H1 (cell line): Measurements from ENCODE around the gene PRKAR1B. TPM values are rescaled to one million over a fixed set of nuclear protein-coding genes. Genes with fewer than 3 reads are reported as not detected.

ENCODE experiments used
- CTCF ChIA-PET: fragments of 300-600 bp; sonication (Branson Sonifier 250); formaldehyde crosslinking; loops from one replicate; lab custom pipeline; 2021; ENCODE audit not compliant: partially characterized antibody; lab: Charles Lee
- POLR2A ChIA-PET: fragments of 300-600 bp; sonication (Branson Sonifier 250); formaldehyde crosslinking; loops from one replicate; lab custom pipeline; 2021; ENCODE audit warnings: inconsistent platforms; ENCODE audit not compliant: partially characterized antibody; lab: Charles Lee
- DNase-seq, 2 experiments: peaks; one replicate each; pipeline versions ENCODE4 v3.0.0 to v3.0.0-alpha.2; 2010 to 2022; ENCODE audit warnings: low spot score in 2 of 2, low read depth in 1 of 2, mixed read lengths in 1 of 2
- FAIRE-seq: peaks from 2 replicates; lab custom pipeline; 2011; peaks lifted over from hg19 to GRCh38; lab: Jason Lieb, UNC
- H2AFZ ChIP-seq: 2 replicates; pipeline ENCODE4 v1.8.1; 2012; ENCODE audit warnings: low read length, inconsistent platforms
- H2AK5ac ChIP-seq: 2 replicates; pipeline ENCODE4 v1.6.1; 2013; ENCODE audit warnings: low read depth, low read length
- H2BK120ac ChIP-seq: replicated peaks from 2 replicates; pipeline ENCODE3; 2013; ENCODE audit warnings: low read depth, low read length, inconsistent platforms
- H2BK12ac ChIP-seq: 2 replicates; pipeline ENCODE4 v1.6.1; 2013; ENCODE audit warnings: low read depth, low read length
- H2BK15ac ChIP-seq: 2 replicates; pipeline ENCODE4 v1.6.1; 2013; ENCODE audit warnings: low read length
- H2BK20ac ChIP-seq: 2 replicates; pipeline ENCODE4 v1.6.1; 2013; ENCODE audit warnings: low read length
- H2BK5ac ChIP-seq: 2 replicates; pipeline ENCODE4 v1.6.1; 2013; ENCODE audit warnings: low read depth, low read length
- H3K14ac ChIP-seq: 2 replicates; pipeline ENCODE4 v1.6.1; 2013; ENCODE audit warnings: inconsistent platforms; ENCODE audit not compliant: insufficient read length
- H3K18ac ChIP-seq: 2 replicates; pipeline ENCODE4 v1.6.1; 2013; ENCODE audit warnings: low read length; ENCODE audit errors: extremely low read depth
- H3K23ac ChIP-seq: 2 replicates; pipeline ENCODE4 v1.6.1; 2013; ENCODE audit warnings: inconsistent platforms; ENCODE audit not compliant: insufficient read length
- H3K23me2 ChIP-seq: 2 replicates; pipeline ENCODE4 v1.6.1; 2013; ENCODE audit warnings: low read depth, low read length
- H3K27ac ChIP-seq: 2 replicates; pipeline ENCODE4 v1.6.1; 2011; ENCODE audit warnings: low read depth, low read length, inconsistent platforms
- H3K27me3 ChIP-seq, 4 experiments: replicated peaks in 1 of 4; 1 replicate in 1 of 4; 2 replicates in 3 of 4; pipeline versions ENCODE4 v1.6.1 to v1.8.1; 2011 to 2013; ENCODE audit warnings: low read length in 3 of 4, mild to moderate bottlenecking in 3 of 4, inconsistent platforms in 2 of 4, mixed read lengths in 2 of 4, moderate library complexity in 1 of 4; ENCODE audit not compliant: control insufficient read depth in 3 of 4, insufficient read depth in 3 of 4; ENCODE audit errors: extremely low read depth in 1 of 4
- H3K36me3 ChIP-seq, 4 experiments: 2 replicates each; pipeline versions ENCODE4 v1.6.1 to v1.8.1; 2011 to 2013; ENCODE audit warnings: mild to moderate bottlenecking in 4 of 4, low read length in 3 of 4, moderate library complexity in 2 of 4, control low read depth in 1 of 4, inconsistent platforms in 1 of 4; ENCODE audit not compliant: insufficient read depth in 4 of 4, control insufficient read depth in 2 of 4
- H3K4ac ChIP-seq: replicated peaks from 2 replicates; pipeline ENCODE3; 2013; ENCODE audit warnings: low read length, low read depth, mixed read lengths, inconsistent platforms; ENCODE audit not compliant: insufficient read length
- H3K4me1 ChIP-seq, 4 experiments: replicated peaks in 1 of 4; 1 replicate in 1 of 4; 2 replicates in 3 of 4; pipeline versions ENCODE4 v1.6.1 to v1.8.1; 2011 to 2013; ENCODE audit warnings: low read length in 3 of 4, inconsistent platforms in 2 of 4, mixed read lengths in 1 of 4; ENCODE audit not compliant: insufficient read depth in 4 of 4, control insufficient read depth in 3 of 4
- H3K4me2 ChIP-seq, 2 experiments: 2 replicates each; pipeline versions ENCODE4 v1.6.1 to v1.8.1; 2011 to 2013; ENCODE audit warnings: low read depth in 2 of 2, low read length in 2 of 2, control low read depth in 1 of 2, inconsistent platforms in 1 of 2, mild to moderate bottlenecking in 1 of 2; ENCODE audit not compliant: insufficient read depth in 1 of 2
- H3K4me3 ChIP-seq, 4 experiments: fragments of 200-600, 300-600 bp in 1 of 4; sonication (generic), shearing (Covaris generic), sonication (Bioruptor Twin) in 1 of 4; 2 replicates each; pipeline versions ENCODE4 v1.5.1 to v1.8.1; 2011 to 2016; ENCODE audit warnings: low read length in 4 of 4, low read depth in 3 of 4, control low read depth in 2 of 4, inconsistent platforms in 2 of 4, mild to moderate bottlenecking in 2 of 4, mixed read lengths in 1 of 4, moderate library complexity in 1 of 4; ENCODE audit not compliant: insufficient read depth in 2 of 4; ENCODE audit errors: extremely low read depth in 1 of 4
- H3K56ac ChIP-seq: replicated peaks from 2 replicates; pipeline ENCODE3; 2013; ENCODE audit warnings: low read depth, mild to moderate bottlenecking, mixed read lengths, low read length, inconsistent platforms; ENCODE audit not compliant: insufficient read length
- H3K79me1 ChIP-seq: 2 replicates; pipeline ENCODE4 v1.6.1; 2013; ENCODE audit warnings: low read depth, low read length, control low read depth
- H3K79me2 ChIP-seq, 2 experiments: 2 replicates each; pipeline versions ENCODE4 v1.6.1 to v1.8.1; 2012 to 2013; ENCODE audit warnings: low read length in 2 of 2, mild to moderate bottlenecking in 2 of 2, inconsistent platforms in 1 of 2; ENCODE audit not compliant: insufficient read depth in 2 of 2, control insufficient read depth in 1 of 2
- H3K9ac ChIP-seq, 4 experiments: replicated peaks in 1 of 4; 1 replicate in 1 of 4; 2 replicates in 3 of 4; pipeline versions ENCODE4 v1.6.1 to v1.8.1; 2011 to 2013; ENCODE audit warnings: low read depth in 3 of 4, low read length in 3 of 4, control low read depth in 2 of 4, mild to moderate bottlenecking in 2 of 4, moderate library complexity in 2 of 4, inconsistent platforms in 1 of 4; ENCODE audit errors: extremely low read depth in 1 of 4
- H3K9me3 ChIP-seq, 2 experiments: 2 replicates each; pipeline versions ENCODE4 v1.6.1 to v1.8.1; 2012 to 2013; ENCODE audit warnings: mild to moderate bottlenecking in 2 of 2, moderate library complexity in 2 of 2, control low read depth in 1 of 2, inconsistent platforms in 1 of 2, low read depth in 1 of 2, low read length in 1 of 2, mixed read lengths in 1 of 2; ENCODE audit not compliant: insufficient read depth in 2 of 2
- H4K20me1 ChIP-seq, 2 experiments: replicated peaks in 1 of 2; 2 replicates each; pipeline versions ENCODE3 to v1.8.1; 2011 to 2013; ENCODE audit warnings: inconsistent platforms in 2 of 2, low read length in 2 of 2, mild to moderate bottlenecking in 1 of 2; ENCODE audit not compliant: insufficient read depth in 2 of 2, control insufficient read depth in 1 of 2
- H4K5ac ChIP-seq: 2 replicates; pipeline ENCODE4 v1.6.1; 2013; ENCODE audit warnings: low read length, low read depth, mixed read lengths, inconsistent platforms; ENCODE audit not compliant: insufficient read length
- H4K8ac ChIP-seq: 2 replicates; pipeline ENCODE4 v1.8.0; 2013; ENCODE audit warnings: mild to moderate bottlenecking, moderate library complexity, low read length, inconsistent platforms; ENCODE audit not compliant: insufficient read depth; ENCODE audit errors: extremely low read depth
- H4K91ac ChIP-seq: replicated peaks from 2 replicates; pipeline ENCODE3; 2013; ENCODE audit warnings: low read length, mixed read lengths, inconsistent platforms; ENCODE audit not compliant: insufficient read length
- BCL11A ChIP-seq, 2 experiments: IDR thresholded peaks; one replicate each; pipeline ENCODE4 v1.6.1; 2011; ENCODE audit warnings: low read depth in 2 of 2, low read length in 2 of 2, mild to moderate bottlenecking in 2 of 2
- CEBPB ChIP-seq: IDR thresholded peaks from 2 replicates; pipeline ENCODE4 v1.6.1; 2012; ENCODE audit warnings: low read depth, low read length
- CTBP2 ChIP-seq: IDR thresholded peaks from 2 replicates; pipeline ENCODE4 v1.7.0; 2011; ENCODE audit warnings: borderline replicate concordance, mild to moderate bottlenecking, moderate library complexity, mixed read lengths, low read length; ENCODE audit not compliant: insufficient read depth, insufficient read length
- JUND ChIP-seq: IDR thresholded peaks from 2 replicates; pipeline ENCODE4 v1.6.1; 2011; ENCODE audit warnings: mild to moderate bottlenecking, improper control_type of control experiment, low read length
- MAX ChIP-seq: IDR thresholded peaks from 2 replicates; pipeline ENCODE4 v1.6.1; 2012; ENCODE audit warnings: inconsistent platforms
- POLR2AphosphoS5 ChIP-seq: IDR thresholded peaks from 2 replicates; pipeline ENCODE4 v1.6.1; 2011; ENCODE audit warnings: low read depth, low read length
- SAP30 ChIP-seq: fragments of 300-600 bp; sonication (generic); IDR thresholded peaks from 2 replicates; pipeline ENCODE4 v1.7.1; 2012; ENCODE audit warnings: low read length, moderate library complexity, mild to moderate bottlenecking, inconsistent platforms; ENCODE audit not compliant: insufficient read depth, insufficient replicate concordance
- SIRT6 ChIP-seq: IDR thresholded peaks from one replicate; pipeline ENCODE4 v1.7.1; 2012; ENCODE audit warnings: low read length, inconsistent platforms
- SP1 ChIP-seq: IDR thresholded peaks from 2 replicates; pipeline ENCODE4 v1.6.1; 2011; ENCODE audit warnings: low read depth, low read length
- SRF ChIP-seq: IDR thresholded peaks from 2 replicates; pipeline ENCODE4 v1.6.1; 2011; ENCODE audit warnings: mild to moderate bottlenecking, low read depth, low read length, moderate library complexity
- TCF12 ChIP-seq: IDR thresholded peaks from 2 replicates; pipeline ENCODE4 v1.6.1; 2011; ENCODE audit warnings: low read depth, mild to moderate bottlenecking, low read length
- WGBS, 2 experiments: shearing (Covaris generic) in 1 of 2; methylation state at CpG; one replicate each; pipeline versions ENCODE4 v1.1.6 to v1.1.7; 2013 to 2015; ENCODE audit warnings: low lambda C conversion rate in 2 of 2, mixed read lengths in 2 of 2, inconsistent platforms in 1 of 2, low coverage in 1 of 2, missing lambda C conversion rate in 1 of 2; ENCODE audit not compliant: insufficient replicate concordance in 2 of 2, insufficient coverage in 1 of 2, insufficient read length in 1 of 2; ENCODE audit errors: extremely low coverage in 1 of 2, missing lambda C conversion rate in 1 of 2; 5-methylcytosine and 5-hydroxymethylcytosine counted together
- polyA plus RNA-seq, 7 experiments: library from polyadenylated mRNA; depleted of rRNA in 3 of 7; stranded (reverse) in 5 of 7; unstranded in 2 of 7; fragments of >200 nt in 5 of 7; fragments of 200-250 nt in 2 of 7; gene quantifications; 1 replicate in 5 of 7; 2 replicates in 1 of 7; 4 replicates in 1 of 7; pipeline versions ENCODE4 v1.2.1 to v1.2.3, GENCODE V29; 2011 to 2013; ENCODE audit warnings: missing spikeins in 2 of 7, mixed read lengths in 2 of 7
- total RNA-seq: library from RNA; stranded (reverse); fragmentation: NEBNext Ultra II Directional; extraction: Animal tissue kit (Norgen Biotek cat#: 25700); gene quantifications from 2 replicates; pipeline ENCODE4 v1.2.1, GENCODE V29; 2021
- TF ChIP-seq, protein P1 (sequence below): IDR thresholded peaks from 2 replicates; pipeline ENCODE4 v1.6.1; 2011; ENCODE audit warnings: low read depth, mild to moderate bottlenecking, low read length; ENCODE audit not compliant: insufficient read depth

The PRKAR1B gene
- total and polyA plus RNA-seq, 2 of the 8 experiments (the other 6 are each of a cell fraction or from before 2014, with no cell fraction given) = 12.3 to 55.7 TPM

DNA sequence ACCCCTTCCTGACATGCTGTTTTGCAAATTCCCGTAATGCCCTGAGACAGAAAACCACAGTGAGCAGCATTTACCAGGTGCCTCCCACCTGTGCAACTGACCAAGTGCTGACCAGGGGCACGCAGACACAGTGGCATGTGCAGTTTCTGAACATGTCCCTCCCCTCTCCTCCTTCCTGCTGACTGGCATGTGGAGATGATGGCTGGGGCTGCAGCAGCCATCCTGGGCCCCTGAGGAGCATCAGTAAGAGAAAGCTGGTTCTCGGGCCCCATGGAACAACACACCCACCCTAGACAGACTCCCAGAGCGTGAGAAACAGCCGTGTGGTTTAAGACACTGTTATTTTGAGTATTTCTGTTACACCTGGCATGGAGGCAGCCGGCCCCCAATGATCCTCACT, 141.2 kb downstream of the PRKAR1B start:
- Histone ChIP-seq H3K18ac (no peak overlapping the region), H3K56ac (no peak overlapping the region), H3K27ac (no peak overlapping the region), H2BK5ac (no peak overlapping the region), H3K9ac (no peak overlapping the region), H2BK20ac (no peak overlapping the region), H3K4ac (no peak overlapping the region), H3K14ac (no peak overlapping the region), H4K8ac (no peak overlapping the region), H2BK12ac (no peak overlapping the region), H3K36me3 (peaks cover 3 to 27% (median 11%) of the 10 kb centered on the region in 4 experiments; a peak in 5 of 8 replicates), H3K79me1 (peaks cover 3% of the 10 kb centered on the region), H4K20me1 (peaks cover 0 to 9% of the 10 kb centered on the region in 2 experiments), H2BK15ac (no peak overlapping the region), H3K4me2 (no peak overlapping the region), H3K4me1 (no peaks in the 10 kb centered on the region), H3K79me2 (no peaks in the 10 kb centered on the region), H3K27me3 (no peaks in the 10 kb centered on the region), H3K23ac (no peak overlapping the region), H2BK120ac (no peak overlapping the region), H3K4me3 (no peak overlapping the region), H4K91ac (no peak overlapping the region), H2AFZ (no peak overlapping the region), H4K5ac (no peak overlapping the region), H3K23me2 (peaks cover 7% of the 10 kb centered on the region; the same call in 1 of the 2 replicates), H3K9me3 (peaks cover 5 to 9% of the 10 kb centered on the region in 2 experiments; a peak in 3 of 4 replicates), H2AK5ac (no peak overlapping the region)
- FAIRE-seq (no peak), DNase-seq (no peak)
- WGBS, 2 experiments = 81% methylated on average over 6 of the region's 6 CpGs; no CpG with 5 or more reads in 1 of the 2 experiments
- TF ChIP-seq SIRT6 (no peak), SP1 (no peak), JUND (no peak), MAX (no peak), TCF12 (no peak), CTBP2 (no peak), SRF (no peak), SAP30 (no peak), BCL11A (IDR thresholded peaks at IDR 0.05; ENCODE audit: low read depth in 2 of 2, low read length in 2 of 2) (no peak), POLR2AphosphoS5 (no peak), CEBPB (no peak)
- TF ChIP-seq, protein P1, sequence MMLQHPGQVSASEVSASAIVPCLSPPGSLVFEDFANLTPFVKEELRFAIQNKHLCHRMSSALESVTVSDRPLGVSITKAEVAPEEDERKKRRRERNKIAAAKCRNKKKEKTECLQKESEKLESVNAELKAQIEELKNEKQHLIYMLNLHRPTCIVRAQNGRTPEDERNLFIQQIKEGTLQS = no peak
- ChIA-PET CTCF (interaction anchor here (1.1 to 1.2 kb wide), 2 partner anchors 50 to 246 kb away, joined by 3 read pairs; no protein-coding TSS in a partner anchor), POLR2A (no interaction called here)
